Subcutaneous abdominal adipose tissue (tissue), 5 donors: ENCODE measurements around the gene ELL.

Experiments
- H3K27ac ChIP-seq: one replicate; pipeline ENCODE4 v1.7.0; 2013; ENCODE audit warnings: low read depth, mild to moderate bottlenecking, inconsistent platforms, low read length, moderate library complexity
- H3K27me3 ChIP-seq, 5 donors: one replicate each; pipeline ENCODE4 v1.7.0; 2013; ENCODE audit warnings: low read length in 5 of 5, inconsistent platforms in 1 of 5; ENCODE audit not compliant: control insufficient read depth in 5 of 5, insufficient read depth in 4 of 5
- H3K36me3 ChIP-seq, 5 donors: one replicate each; pipeline ENCODE4 v1.7.0; 2013; ENCODE audit warnings: low read length in 5 of 5; ENCODE audit not compliant: control insufficient read depth in 5 of 5, insufficient read depth in 5 of 5
- H3K4me1 ChIP-seq, 5 donors: one replicate each; pipeline ENCODE4 v1.7.0; 2013; ENCODE audit warnings: low read length in 5 of 5, mild to moderate bottlenecking in 3 of 5, moderate library complexity in 1 of 5; ENCODE audit not compliant: control insufficient read depth in 5 of 5, insufficient read depth in 5 of 5
- H3K4me3 ChIP-seq, 5 donors: one replicate each; pipeline ENCODE4 v1.7.0; 2013; ENCODE audit warnings: low read length in 5 of 5, low read depth in 1 of 5
- H3K9ac ChIP-seq, 5 donors: one replicate each; pipeline ENCODE4 v1.7.0; 2013; ENCODE audit warnings: low read length in 5 of 5, mild to moderate bottlenecking in 4 of 5, moderate library complexity in 3 of 5
- H3K9me3 ChIP-seq, 5 donors: one replicate each; pipeline ENCODE4 v1.7.0; 2013; ENCODE audit warnings: low read length in 5 of 5; ENCODE audit not compliant: control insufficient read depth in 5 of 5
- donor health status: healthy.
- donor health status: healthy.
- donor health status: healthy.
- donor health status: healthy.
- donor health status: healthy.

Gene ELL

GRCh38 chr19:18464646-18465045 lies 57.2 kb downstream of the ELL start:
- Histone ChIP-seq H3K27me3 (no peaks in the 10 kb centered on the region), H3K9me3 (no peaks in the 10 kb centered on the region), H3K27ac (peak overlapping the region; percentile 71), H3K36me3 (peaks cover 0 to 36% (median 18%) of the 10 kb centered on the region in 5 donors), H3K9ac (peak overlapping the region; percentile 10 to 82 (median 26)), H3K4me3 (peak overlapping the region in 1 of 5 donors; percentile 25), H3K4me1 (peaks cover 32 to 69% (median 64%) of the 10 kb centered on the region in 5 donors)

GRCh38 chr19:18461471-18461870 lies 60.4 kb downstream of the ELL start:
- Histone ChIP-seq H3K36me3 (peaks cover 0 to 59% (median 25%) of the 10 kb centered on the region in 5 donors), H3K9me3 (no peaks in the 10 kb centered on the region), H3K4me1 (peaks cover 35 to 81% (median 66%) of the 10 kb centered on the region in 5 donors), H3K27ac (peak overlapping the region; percentile 93), H3K9ac (peak overlapping the region in 2 of 5 donors; percentile 26 to 38), H3K4me3 (no peak overlapping the region), H3K27me3 (no peaks in the 10 kb centered on the region)

GRCh38 chr19:18460900-18461299 lies 61.0 kb downstream of the ELL start:
- Histone ChIP-seq H3K27ac (peak overlapping the region; percentile 93), H3K9ac (peak overlapping the region in 3 of 5 donors; percentile 26 to 40 (median 38)), H3K27me3 (no peaks in the 10 kb centered on the region), H3K36me3 (peaks cover 0 to 65% (median 30%) of the 10 kb centered on the region in 5 donors), H3K4me1 (peaks cover 35 to 75% (median 62%) of the 10 kb centered on the region in 5 donors), H3K9me3 (no peaks in the 10 kb centered on the region), H3K4me3 (no peak overlapping the region)

- Histone ChIP-seq H3K27ac (peak overlapping the region; percentile 79), H3K4me3 (no peak overlapping the region), H3K36me3 (peaks cover 0 to 68% (median 32%) of the 10 kb centered on the region in 5 donors)
These were observed 64.2 kb downstream of the ELL start for GRCh38 chr19:18457483-18458331.

GRCh38 chr19:18456974-18457373 lies 64.9 kb downstream of the ELL start:
- Histone ChIP-seq H3K9me3 (no peaks in the 10 kb centered on the region), H3K9ac (peak overlapping the region in 1 of 5 donors; percentile 27), H3K4me1 (peaks cover 23 to 51% (median 40%) of the 10 kb centered on the region in 5 donors), H3K4me3 (no peak overlapping the region), H3K27ac (peak overlapping the region; percentile 79), H3K36me3 (peaks cover 0 to 73% (median 36%) of the 10 kb centered on the region in 5 donors), H3K27me3 (no peaks in the 10 kb centered on the region)

More at GRCh38 chr19:18457483-18458331, 64.2 kb downstream of the ELL start:
- H3K4me1 ChIP-seq = peaks cover 23 to 54% (median 42%) of the 10 kb centered on the region in 5 donors
- H3K27me3 ChIP-seq = no peaks in the 10 kb centered on the region
- H3K9me3 ChIP-seq = no peaks in the 10 kb centered on the region
- H3K9ac ChIP-seq = peak overlapping the region in 2 of 5 donors; percentile 16 to 44

GRCh38 chr19:18456279-18456678 lies 65.6 kb downstream of the ELL start:
- H3K9me3 ChIP-seq = no peaks in the 10 kb centered on the region
- H3K9ac ChIP-seq = no peak overlapping the region
- no peak overlapping the region for H3K4me3 ChIP-seq
- H3K4me1 ChIP-seq = peaks cover 20 to 46% (median 35%) of the 10 kb centered on the region in 5 donors
- H3K27ac ChIP-seq = peak overlapping the region; percentile 79
- no peaks in the 10 kb centered on the region for H3K27me3 ChIP-seq
- peaks cover 0 to 73% (median 38%) of the 10 kb centered on the region in 5 donors for H3K36me3 ChIP-seq

GRCh38 chr19:18453269-18454024 lies 68.4 kb downstream of the ELL start:
- Histone ChIP-seq H3K27ac (no peak overlapping the region), H3K4me3 (no peak overlapping the region), H3K9ac (no peak overlapping the region)

GRCh38 chr19:18452386-18452785 lies 69.5 kb downstream of the ELL start:
- no peak overlapping the region for H3K9ac ChIP-seq

More at GRCh38 chr19:18453269-18454024, 68.4 kb downstream of the ELL start:
- Histone ChIP-seq H3K36me3 (peaks cover 0 to 79% (median 54%) of the 10 kb centered on the region in 5 donors), H3K4me1 (peaks cover 5 to 30% (median 27%) of the 10 kb centered on the region in 5 donors), H3K9me3 (no peaks in the 10 kb centered on the region), H3K27me3 (no peaks in the 10 kb centered on the region)

GRCh38 chr19:18450931-18451836 lies 70.7 kb downstream of the ELL start:
- H3K4me3 ChIP-seq = no peak overlapping the region
- no peaks in the 10 kb centered on the region for H3K9me3 ChIP-seq
- H3K4me1 ChIP-seq = peaks cover 0 to 19% (median 8%) of the 10 kb centered on the region in 5 donors
- H3K27me3 ChIP-seq = no peaks in the 10 kb centered on the region
- no peak overlapping the region for H3K27ac ChIP-seq
- no peak overlapping the region for H3K9ac ChIP-seq
- peaks cover 0 to 78% (median 59%) of the 10 kb centered on the region in 5 donors for H3K36me3 ChIP-seq

More at GRCh38 chr19:18452386-18452785, 69.5 kb downstream of the ELL start:
- Histone ChIP-seq H3K4me3 (no peak overlapping the region), H3K27ac (no peak overlapping the region), H3K27me3 (no peaks in the 10 kb centered on the region), H3K36me3 (peaks cover 0 to 78% (median 54%) of the 10 kb centered on the region in 5 donors), H3K4me1 (peaks cover under 1 to 20% (median 18%) of the 10 kb centered on the region in 5 donors), H3K9me3 (no peaks in the 10 kb centered on the region)
